Jurkat, Clone E6-1 (cell line): Measurements from ENCODE around the gene CHI3L2.
A peak's percentile ranks its signal among the peaks of the same experiment; 100 is the strongest.

Source experiments
- DNase-seq: peaks from one replicate; pipeline ENCODE4 v3.0.0-alpha.2; 2011; ENCODE audit warnings: low read depth, low spot score
- H3K4me3 ChIP-seq: 2 replicates; pipeline ENCODE4 v1.5.1; 2011; ENCODE audit warnings: mild to moderate bottlenecking, low read length, control low read depth, moderate library complexity

Gene CHI3L2

DNA sequence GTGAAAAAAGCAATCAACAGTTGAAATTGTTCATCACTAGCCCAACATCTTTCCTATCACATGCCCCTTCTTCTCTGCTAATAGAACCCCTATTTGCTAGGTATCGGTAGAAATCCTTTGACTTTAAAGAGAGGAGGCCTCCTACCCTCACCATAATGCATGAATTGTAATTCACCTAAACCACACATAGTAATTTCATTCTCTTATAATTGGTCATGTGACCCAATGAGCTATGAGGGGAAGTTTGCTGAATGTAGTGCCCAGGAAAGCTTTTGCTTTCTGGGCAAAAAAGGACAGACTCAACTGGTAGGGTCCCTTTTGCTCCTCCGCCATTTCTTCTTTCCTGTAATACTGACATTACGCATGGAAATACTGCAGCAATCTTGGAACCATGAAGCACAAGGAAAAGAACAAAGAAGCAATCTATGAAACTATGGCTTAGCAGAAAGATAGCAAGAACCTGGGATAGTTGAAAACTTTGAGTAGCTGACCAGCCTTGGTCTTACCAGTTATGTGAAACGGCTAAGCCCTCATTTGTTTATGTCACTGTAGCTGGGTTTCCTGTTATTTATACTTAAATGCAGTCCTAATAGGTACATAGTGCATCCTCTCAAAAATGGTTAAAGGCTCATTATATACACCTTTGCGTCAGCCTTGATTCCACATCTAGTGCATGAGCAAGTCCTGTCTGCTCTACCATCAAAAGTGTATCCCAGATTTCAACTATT, 10.2 kb upstream of the CHI3L2 start:
- no peak for DNase-seq
- H3K4me3 ChIP-seq: no peak overlapping the region

GRCh38 chr1:111218701-111219556, 8.6 kb upstream of the CHI3L2 start:
- no peak overlapping the region for H3K4me3 ChIP-seq
- DNase-seq: no peak

DNA sequence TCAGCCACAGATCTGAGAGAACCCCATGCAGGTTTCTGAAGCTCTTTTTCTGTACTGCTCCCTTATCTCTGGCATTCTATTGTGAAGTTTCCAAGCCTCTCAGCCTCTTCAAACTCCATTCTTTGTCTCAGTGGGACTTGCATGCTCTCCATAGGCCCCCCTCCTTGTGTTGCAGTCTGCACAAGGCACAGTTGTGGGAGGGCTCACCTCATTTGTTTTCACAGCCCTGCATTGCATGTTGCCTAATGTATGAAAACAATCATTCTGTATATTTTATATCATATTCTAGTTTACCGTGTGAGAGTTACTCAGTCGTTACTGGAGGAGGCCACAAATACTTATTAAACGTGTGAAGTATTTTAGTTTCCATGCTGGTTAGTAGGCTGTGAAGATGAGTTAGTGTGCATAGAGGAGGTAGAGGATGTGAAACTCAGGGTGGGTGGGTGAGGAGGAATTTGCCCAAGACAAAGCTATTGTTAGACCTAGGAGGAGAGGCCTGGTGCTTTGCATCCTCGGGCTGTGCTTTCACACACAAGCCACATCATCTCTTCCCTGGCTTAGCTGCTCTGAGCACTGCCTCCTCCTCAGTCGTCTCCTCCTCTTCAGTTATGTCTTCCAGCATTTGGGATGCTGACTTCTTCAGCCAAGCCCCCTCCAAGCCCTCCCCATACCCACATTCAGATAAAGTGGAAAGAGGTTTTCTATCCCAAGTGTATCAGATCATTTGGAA, 7.8 kb upstream of the CHI3L2 start:
- H3K4me3 ChIP-seq: no peak overlapping the region; the same call in 1 of the 2 replicates
- DNase-seq: no peak

- H3K4me3 ChIP-seq: no peak overlapping the region; the same call in 1 of the 2 replicates
- no peak for DNase-seq
These were observed 7.1 kb upstream of the CHI3L2 start for GRCh38 chr1:111220302-111220890.

DNA sequence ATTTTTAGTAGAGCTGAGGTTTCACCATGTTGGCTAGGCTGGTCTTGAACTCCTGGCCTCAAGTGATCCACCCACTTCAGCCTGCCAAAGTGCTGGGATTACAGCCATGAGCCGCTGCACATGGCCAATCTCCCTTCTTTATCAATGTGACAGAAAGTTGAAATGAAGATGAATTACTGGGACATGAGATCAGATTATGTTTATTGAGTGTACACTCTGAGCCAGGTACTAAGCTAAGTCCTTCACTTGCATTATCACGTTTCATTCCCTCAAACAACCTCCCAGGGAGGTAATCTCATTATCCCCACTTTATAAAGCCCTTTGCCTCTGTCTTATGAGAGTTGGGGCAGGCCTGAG, 6.3 kb upstream of the CHI3L2 start:
- DNase-seq: no peak
- peak overlapping the region; percentile 22 for H3K4me3 ChIP-seq

- H3K4me3 ChIP-seq: peak overlapping the region; percentile 34
- peak; percentile 98 for DNase-seq
These were observed 5.8 kb upstream of the CHI3L2 start for GRCh38 chr1:111221633-111222291.

GRCh38 chr1:111222308-111223125, 5.0 kb upstream of the CHI3L2 start:
- H3K4me3 ChIP-seq: peak overlapping the region; percentile 34
- DNase-seq: peak; percentile 69

- DNase-seq: no peak
- no peak overlapping the region; the same call in 1 of the 2 replicates for H3K4me3 ChIP-seq
These were observed 4.3 kb upstream of the CHI3L2 start for GRCh38 chr1:111223126-111223685.

DNA sequence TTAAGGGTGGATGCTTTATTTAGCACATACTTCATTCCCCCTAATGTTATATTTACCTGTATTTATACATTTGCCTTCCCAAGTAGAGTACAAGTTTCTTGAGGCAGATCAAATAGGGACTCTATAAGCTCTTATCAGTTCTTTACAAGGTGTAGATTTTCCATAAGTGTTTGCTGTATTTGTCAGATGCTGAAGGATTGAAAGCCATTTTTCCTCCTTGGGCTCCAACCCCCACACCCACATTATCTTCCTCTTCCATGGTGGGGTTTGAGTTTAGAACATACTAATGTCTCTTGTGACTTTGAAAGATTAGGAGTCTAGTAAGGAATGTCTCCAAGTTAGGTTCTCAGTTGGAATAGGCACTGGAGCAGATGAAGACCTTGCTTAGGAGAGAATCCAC, 2.4 kb upstream of the CHI3L2 start:
- H3K4me3 ChIP-seq: peak overlapping the region; percentile 25
- DNase-seq: no peak

- H3K4me3 ChIP-seq: peak overlapping the region; percentile 25
- peak; percentile 94 for DNase-seq
These were observed 1.7 kb upstream of the CHI3L2 start for GRCh38 chr1:111225717-111226400.

GRCh38 chr1:111227851-111228747, 586 bp downstream of the CHI3L2 start:
- no peak for DNase-seq
- no peak overlapping the region for H3K4me3 ChIP-seq

GRCh38 chr1:111228748-111229126, 1.2 kb downstream of the CHI3L2 start:
- peak overlapping the region; percentile 32; the same call in 1 of the 2 replicates for H3K4me3 ChIP-seq
- DNase-seq: no peak

- H3K4me3 ChIP-seq: peak overlapping the region; percentile 64
- no peak for DNase-seq
These were observed 4.6 kb downstream of the CHI3L2 start for GRCh38 chr1:111232134-111232533.

DNA sequence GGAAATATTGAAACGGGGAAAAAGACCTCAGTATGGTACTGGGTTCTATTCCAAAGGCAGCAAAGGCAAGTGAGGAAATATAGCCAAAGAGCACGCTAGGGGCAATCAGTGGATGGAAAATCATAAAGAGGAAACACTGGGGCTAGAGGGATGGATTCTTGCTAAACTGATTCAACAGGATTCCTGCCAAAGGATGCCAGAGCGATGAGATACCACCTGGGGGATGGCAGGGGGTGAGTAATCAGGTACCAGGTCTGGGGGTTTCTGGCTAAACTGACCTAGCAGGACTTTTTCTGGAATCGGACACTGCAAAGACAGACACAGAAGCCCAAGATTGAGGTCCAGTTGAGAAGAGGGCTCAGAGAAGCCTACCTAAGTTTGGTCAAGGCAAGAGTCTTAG, 6.7 kb downstream of the CHI3L2 start:
- no peak for DNase-seq
- H3K4me3 ChIP-seq: no peak overlapping the region

DNA sequence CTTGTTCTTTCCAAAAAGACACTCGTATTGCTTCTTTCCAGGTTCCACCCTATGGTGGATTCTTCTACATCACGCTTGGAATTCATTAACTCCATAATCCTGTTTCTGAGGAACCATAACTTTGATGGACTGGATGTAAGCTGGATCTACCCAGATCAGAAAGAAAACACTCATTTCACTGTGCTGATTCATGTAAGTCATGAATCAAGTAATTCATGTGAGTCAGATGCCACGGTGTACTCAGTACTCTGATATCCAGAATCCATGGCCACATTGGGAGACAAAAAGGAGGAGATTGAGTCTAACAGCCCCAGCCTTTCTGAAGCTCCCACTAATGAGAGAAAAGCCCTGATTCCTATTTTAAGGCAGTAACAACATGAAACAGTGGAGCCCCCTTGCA, 7.4 kb downstream of the CHI3L2 start:
- no peak for DNase-seq
- H3K4me3 ChIP-seq: no peak overlapping the region

GRCh38 chr1:111236379-111236778, 8.9 kb downstream of the CHI3L2 start:
- no peak for DNase-seq
- H3K4me3 ChIP-seq: no peak overlapping the region
